GM12892 (cell line): ENCODE results near the gene TYW5.
A peak's percentile ranks its signal among the peaks of the same experiment; 100 is the strongest.

Experiments
- DNase-seq: peaks from one replicate; pipeline ENCODE4 v3.0.0; 2011; ENCODE audit not compliant: insufficient read length
- FAIRE-seq: peaks from 2 replicates; lab custom pipeline; 2011; peaks lifted over from hg19 to GRCh38; lab: Jason Lieb, UNC
- POLR2A ChIP-seq: IDR thresholded peaks from 2 replicates; pipeline ENCODE4 v1.6.1; 2011; ENCODE audit warnings: low read depth, low read length, control low read depth
- POLR2AphosphoS5 ChIP-seq: IDR thresholded peaks from 2 replicates; pipeline ENCODE4 v1.6.1; 2011; ENCODE audit warnings: low read depth, low read length, control low read depth
- TAF1 ChIP-seq: IDR thresholded peaks from 2 replicates; pipeline ENCODE4 v1.6.1; 2011; ENCODE audit warnings: low read depth, mild to moderate bottlenecking, control low read depth, low read length, borderline replicate concordance

TYW5 gene

GRCh38 chr2:199972088-199972626 is 16.9 kb upstream of the TYW5 start:
- no peak for FAIRE-seq
- TF ChIP-seq POLR2A, result no peak
- TF ChIP-seq TAF1, result no peak
- no peak for TF ChIP-seq POLR2AphosphoS5
- DNase-seq, result no peak

DNA sequence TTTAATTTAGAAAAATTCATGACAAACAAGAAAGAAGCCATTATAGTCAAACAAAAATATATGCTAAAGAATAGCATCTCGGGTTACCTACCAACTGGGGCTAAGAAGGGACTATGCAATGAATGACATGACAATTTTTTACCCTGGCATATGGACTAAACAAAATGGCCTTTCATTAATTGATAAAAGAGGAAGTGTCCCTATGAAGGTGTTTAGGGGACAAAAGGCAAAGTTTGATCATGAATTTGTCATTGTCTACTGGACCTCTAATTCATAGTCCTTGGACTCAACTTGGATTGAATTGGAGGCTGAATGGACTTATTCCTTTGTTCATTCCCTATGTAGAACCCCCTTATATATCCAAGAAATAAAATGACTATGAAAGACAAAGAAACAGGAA is 12.8 kb upstream of the TYW5 start:
- TF ChIP-seq TAF1, result no peak
- no peak for TF ChIP-seq POLR2AphosphoS5
- TF ChIP-seq POLR2A, result no peak
- FAIRE-seq (no peak), DNase-seq (no peak)

DNA sequence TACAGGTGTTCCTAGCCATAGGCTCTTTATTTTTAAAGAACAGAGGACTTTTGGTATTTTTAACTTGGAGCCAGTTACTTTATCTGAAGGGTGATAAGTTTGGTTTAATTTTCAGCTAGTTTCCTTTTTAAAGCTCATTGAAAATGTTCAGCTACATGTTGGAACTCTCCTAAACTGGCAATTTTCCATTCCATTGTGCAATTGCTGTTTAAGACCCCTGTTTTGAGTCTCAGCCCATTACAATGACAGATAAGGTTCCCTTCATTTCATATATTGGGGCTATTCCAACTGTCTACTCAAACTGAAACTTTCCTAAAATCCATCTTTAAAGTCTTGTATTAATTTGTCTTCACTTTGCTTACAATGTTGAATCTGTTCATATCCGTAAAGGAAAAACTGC is 11.7 kb upstream of the TYW5 start:
- FAIRE-seq, result no peak

GRCh38 chr2:199966405-199966804 is 11.1 kb upstream of the TYW5 start:
- FAIRE-seq (no peak), DNase-seq (no peak)
- TF ChIP-seq POLR2A, result no peak
- TF ChIP-seq POLR2AphosphoS5, result no peak
- no peak for TF ChIP-seq TAF1

More for the DNA sequence above, 11.7 kb upstream of the TYW5 start:
- TF ChIP-seq POLR2AphosphoS5 (no peak), TAF1 (no peak), POLR2A (no peak)
- DNase-seq, result no peak

- FAIRE-seq, result no peak
- no peak for DNase-seq
- TF ChIP-seq POLR2AphosphoS5, result no peak
- no peak for TF ChIP-seq POLR2A
- no peak for TF ChIP-seq TAF1
Measured at GRCh38 chr2:199962203-199962602, 6.9 kb upstream of the TYW5 start.

DNA sequence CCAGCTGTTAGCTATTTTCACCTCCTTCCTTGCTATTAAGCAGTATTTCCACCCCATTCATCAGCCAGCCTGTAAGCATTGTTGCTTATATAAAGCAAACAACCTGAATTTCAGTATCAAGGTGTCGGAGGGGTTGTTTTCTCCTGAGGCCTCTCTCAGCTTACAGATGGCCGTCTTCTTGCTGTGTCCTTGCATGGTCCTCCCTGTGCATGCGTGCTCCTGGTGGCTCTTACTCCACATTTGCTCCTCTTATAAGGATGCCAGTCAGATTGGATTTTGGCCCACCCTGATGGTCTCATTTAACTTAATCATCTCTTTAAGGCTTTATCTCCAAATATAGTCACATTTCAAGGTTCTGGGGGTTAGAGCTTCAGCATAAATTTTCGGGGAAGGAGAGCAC is 2.7 kb upstream of the TYW5 start:
- FAIRE-seq (no peak), DNase-seq (no peak)
- no peak for TF ChIP-seq POLR2A
- no peak for TF ChIP-seq TAF1
- TF ChIP-seq POLR2AphosphoS5, result no peak

DNA sequence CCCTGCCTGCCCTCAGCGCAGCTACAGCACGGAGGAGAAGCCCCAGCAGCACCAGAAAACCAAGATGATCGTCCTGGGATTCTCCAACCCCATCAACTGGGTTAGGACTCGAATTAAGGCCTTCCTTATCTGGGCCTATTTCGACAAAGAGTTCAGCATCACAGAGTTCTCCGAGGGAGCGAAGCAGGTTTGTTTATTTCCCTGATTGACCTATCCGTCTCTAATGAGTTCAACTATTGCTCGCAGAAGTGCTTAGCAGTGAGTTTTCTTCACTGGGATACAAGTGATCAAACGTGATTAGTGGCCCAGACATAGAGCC is 730 bp upstream of the TYW5 start:
- no peak for DNase-seq
- peak; percentile 14 for FAIRE-seq
- TF ChIP-seq POLR2A (no peak), TAF1 (no peak), POLR2AphosphoS5 (no peak)

- DNase-seq (no peak), FAIRE-seq (no peak)
- TF ChIP-seq POLR2A (no peak), POLR2AphosphoS5 (no peak), TAF1 (no peak)
Measured at GRCh38 chr2:199955007-199955338, 318 bp downstream of the TYW5 start.

- FAIRE-seq, result no peak
- TF ChIP-seq POLR2A (no peak), POLR2AphosphoS5 (no peak), TAF1 (no peak)
- no peak for DNase-seq
Measured at GRCh38 chr2:199951023-199951422, 4.3 kb downstream of the TYW5 start.

DNA sequence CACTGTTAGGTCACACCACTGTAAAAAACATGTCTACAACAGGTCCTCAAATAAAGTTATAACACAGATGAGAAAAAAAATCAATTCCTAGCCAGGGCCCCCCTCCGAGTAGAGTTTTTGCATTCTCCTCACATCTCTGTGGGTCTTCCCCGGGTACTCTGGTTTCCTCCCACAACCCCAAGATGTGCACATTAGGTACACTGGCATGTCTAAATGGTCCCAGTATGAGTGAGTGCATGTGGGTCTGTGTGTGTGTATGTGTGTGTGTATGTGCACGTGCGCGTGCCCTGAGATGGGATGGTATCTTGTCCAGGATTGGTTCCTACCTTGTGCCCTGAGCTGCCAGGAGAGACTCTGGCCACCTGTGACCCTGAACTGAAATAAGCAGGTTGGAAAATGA is 4.9 kb downstream of the TYW5 start:
- DNase-seq (no peak), FAIRE-seq (no peak)
- TF ChIP-seq TAF1 (no peak), POLR2AphosphoS5 (no peak), POLR2A (no peak)

GRCh38 chr2:199946836-199947235 is 8.5 kb downstream of the TYW5 start:
- TF ChIP-seq POLR2AphosphoS5, result no peak
- TF ChIP-seq TAF1, result no peak
- no peak for TF ChIP-seq POLR2A

DNA sequence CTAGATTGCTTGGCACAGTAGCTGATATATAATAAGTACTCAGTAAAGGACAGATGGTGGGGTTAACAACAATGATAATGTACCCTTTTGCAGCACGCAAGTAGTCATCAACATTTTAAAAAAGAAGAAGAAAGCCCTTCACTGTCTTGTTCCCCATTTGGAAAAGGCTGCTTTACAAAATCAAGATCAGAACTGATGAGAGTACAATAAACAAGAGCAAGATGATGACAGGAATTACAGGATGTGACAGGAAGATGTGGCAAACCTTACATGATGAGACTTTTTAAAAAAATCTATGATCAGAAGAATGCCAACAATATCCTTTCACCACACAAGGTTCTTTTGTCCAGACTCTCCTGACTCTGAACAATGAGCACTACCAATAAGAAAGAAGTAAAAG is 9.1 kb downstream of the TYW5 start:
- TF ChIP-seq POLR2AphosphoS5 (no peak), TAF1 (no peak), POLR2A (no peak)
- DNase-seq (no peak), FAIRE-seq (no peak)

More at GRCh38 chr2:199946836-199947235, 8.5 kb downstream of the TYW5 start:
- FAIRE-seq, result no peak
- DNase-seq, result no peak

DNA sequence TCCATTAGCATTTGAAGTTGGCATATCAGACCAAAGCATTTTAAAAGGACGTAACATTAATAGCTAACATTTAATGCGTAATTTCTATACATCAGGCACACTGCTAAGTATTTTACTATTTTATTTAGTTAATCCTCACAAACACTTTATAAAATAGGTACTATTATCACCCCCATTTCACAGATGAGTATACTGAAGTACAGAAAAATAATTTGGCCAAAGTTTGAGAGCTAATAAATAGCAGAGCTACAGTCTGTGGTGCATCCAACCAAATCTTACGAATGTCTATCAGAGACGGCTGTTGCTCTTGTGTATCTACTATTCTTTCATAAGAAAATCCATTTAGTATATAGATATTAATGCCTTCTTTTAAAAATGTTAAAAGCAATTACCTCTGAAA is 11.9 kb downstream of the TYW5 start:
- TF ChIP-seq POLR2A (no peak), TAF1 (no peak), POLR2AphosphoS5 (no peak)
- DNase-seq (no peak), FAIRE-seq (no peak)
